ENCODE measurements around the gene TMEM233.

The TMEM233 gene

DNA sequence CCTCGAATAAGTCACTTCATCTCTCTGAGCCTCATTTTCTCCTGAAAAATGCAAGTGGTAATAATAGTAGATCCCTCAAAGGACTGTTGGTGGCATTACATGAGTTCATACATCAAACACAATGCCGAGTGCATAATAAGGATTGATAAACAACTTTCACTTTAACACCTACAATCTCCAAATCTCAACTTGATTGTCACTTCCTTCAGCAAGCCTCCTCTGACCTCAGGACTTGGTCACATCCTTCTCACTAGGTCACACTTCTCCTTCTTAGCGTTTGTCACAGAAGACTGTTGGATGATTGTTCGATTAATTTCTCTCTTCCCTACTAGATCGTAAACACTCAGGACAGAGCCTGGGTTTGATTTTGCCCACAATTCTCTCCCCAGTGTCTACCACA is 66.5 kb downstream of the TMEM233 start:
- no peak for DNase-seq

DNA sequence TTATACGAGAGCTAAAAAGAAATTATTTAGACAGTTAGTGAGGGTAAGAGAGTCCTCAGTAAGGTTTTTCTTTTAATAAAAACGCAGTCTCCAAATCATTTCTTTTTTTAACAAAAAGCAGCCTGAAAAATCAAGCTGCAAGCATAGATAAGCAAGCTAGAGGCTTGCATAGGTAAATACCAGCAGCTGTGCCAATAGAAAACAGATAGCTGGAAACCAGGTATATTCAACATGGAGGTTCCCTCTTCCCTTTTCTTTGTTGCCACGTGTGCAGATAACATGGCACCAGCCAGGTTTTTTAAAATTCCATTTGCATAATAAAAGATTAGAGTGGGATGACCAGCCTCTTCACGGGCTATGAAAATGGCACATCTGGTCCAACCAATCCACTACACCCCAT is 68.3 kb downstream of the TMEM233 start:
- no peak for DNase-seq

DNA sequence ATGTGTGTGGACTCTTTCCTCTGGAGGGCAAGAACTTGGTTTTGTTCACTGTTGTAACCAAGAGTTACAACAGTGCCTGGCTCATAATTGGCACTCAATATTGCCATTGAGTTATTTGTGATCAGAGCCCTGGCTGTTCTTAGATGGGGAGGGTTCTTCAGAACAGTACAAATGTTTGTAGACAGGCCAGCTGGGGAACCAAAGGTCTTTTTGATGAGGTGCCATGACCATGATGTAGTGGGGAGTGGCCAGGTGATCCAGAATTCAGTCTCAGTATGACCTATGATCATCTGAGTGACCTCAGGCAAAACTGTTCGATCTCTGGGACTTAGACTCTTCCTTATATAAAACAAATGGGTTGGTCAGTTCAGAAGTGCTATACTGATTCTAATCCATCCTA is 71.1 kb downstream of the TMEM233 start:
- DNase-seq: no peak

DNA sequence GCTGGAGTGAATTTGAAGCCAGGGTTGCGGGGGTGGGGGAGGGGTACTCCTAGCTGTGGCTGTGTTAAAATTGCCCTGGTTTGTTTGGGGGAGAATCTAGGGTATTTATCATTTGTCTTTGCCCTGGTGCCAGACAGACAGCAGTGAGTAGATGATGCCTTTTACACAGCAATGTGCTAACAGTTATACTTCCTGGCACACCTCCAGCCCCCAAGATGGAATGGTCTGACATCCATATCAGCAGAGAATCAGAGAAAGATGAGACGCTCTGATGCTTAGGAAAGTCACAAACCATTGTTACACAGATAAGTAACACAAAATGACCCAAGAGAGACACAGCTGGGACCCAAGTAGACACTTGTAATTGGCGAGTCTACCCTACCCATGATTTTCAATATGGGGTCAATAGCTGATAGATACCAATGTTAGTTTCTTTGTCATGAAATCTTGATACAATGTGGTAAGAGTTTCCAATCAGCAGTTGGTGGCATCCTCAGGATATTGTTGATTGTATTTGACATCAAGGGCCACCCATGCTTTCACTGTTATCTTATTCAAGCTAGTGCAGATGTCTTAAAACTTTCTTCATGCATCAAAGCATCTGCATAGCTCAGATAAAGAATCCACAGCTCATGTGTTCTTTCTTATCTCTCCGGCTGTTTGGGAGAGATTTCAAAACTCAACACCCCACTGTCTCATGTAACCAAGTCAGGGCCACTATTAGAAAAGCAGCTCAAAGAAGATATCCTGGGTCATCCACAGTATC is 71.8 kb downstream of the TMEM233 start:
- no peak for DNase-seq

DNA sequence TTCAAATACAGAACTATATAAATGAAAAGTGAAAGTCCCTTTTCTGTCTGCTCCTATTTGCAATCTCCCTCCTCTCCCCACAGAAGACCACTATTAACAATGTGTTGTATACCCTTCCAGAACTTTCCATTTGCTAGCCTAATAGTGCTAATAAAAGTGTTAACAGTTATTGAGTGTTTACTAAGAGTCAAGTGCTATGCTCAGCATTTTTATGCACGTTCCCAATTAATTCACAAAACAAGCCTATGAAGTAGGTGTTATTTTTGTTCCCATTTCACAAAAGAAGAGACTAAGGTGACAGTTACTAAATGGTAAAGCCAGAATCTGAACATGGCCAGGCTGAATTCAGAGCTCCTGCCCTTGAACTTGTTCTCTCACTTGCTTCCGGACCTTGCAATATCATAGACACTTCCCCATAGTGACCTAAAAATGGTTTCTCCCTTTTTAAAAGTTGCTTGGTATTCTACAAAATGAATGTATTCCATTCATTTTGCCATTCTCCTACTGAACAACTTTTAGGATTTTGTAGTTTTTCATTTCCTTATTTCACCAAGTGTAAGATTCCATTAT is 72.7 kb downstream of the TMEM233 start:
- no peak for DNase-seq

DNA sequence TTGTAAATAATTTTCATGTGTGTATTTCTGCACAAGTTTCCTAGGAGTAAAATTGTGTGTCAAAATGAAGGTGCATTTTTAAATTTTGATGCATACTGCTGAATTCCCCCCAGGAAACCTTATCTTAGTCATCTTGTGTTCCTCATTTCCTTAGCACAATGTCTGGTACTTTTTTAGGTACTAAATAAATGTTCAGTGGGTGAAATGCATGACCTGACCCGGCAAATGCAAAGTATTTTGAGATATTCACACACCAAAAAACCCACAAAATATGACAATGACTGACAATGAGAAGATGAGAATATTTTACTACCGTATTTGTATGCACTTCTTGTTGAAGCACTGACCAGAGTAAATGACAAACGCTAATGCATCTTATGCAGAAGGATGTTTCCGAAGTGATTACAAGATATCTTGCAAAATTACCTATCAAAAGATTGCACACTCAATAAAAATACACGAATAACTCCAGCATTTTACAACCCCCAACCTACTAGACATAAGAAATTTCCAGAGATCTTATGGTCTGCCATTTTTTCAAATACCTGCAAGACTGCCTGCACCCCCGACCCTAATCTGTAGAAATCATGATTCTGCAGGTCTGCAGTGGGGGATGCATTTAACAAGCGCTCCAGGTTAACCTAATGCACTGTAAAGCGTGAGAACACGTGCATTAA is 73.5 kb downstream of the TMEM233 start:
- DNase-seq: no peak

DNA sequence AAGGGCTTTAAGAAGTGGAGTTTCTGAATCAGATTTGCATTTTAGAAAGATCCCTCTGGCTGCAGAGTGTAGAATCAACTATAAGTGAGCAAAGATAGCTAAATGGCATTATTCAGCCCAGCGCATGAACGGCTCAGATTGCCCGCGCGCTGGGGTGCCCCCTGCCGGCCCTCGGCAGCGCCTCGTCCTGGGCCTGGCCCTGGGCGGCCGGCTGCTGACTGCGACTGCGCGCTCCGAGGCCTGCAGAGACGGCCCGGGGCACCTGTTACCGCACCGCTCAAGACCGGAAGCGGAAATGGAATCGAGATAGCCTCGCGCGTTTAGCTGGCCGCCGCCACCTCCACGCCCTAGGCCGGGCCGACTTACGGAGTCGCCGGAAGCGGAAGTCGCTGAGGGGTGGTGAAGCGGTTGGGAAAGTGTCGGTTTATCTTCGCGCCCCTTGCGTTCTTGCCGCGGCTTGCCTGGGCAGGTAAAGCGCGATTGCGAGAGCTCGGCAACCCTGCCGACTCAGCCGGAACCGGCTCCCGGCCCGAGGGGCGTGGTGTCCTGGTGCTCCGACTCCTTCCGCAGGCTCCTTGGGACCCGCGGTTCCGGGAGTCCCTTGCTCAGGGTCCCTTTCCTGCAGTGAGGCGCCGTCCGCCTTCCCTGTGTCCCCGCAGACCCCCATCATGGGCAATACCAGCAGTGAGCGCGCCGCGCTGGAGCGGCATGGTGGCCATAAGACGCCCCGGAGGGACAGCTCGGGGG is 74.2 kb downstream of the TMEM233 start, which contains the start of gene PRKAB1:
Gene PRKAB1, plus strand, starts transcription at position 557 of the 747 bp plus-strand sequence. Its CDS starts 112 bp downstream, at position 669.
- peak; percentile 96 for DNase-seq

DNA sequence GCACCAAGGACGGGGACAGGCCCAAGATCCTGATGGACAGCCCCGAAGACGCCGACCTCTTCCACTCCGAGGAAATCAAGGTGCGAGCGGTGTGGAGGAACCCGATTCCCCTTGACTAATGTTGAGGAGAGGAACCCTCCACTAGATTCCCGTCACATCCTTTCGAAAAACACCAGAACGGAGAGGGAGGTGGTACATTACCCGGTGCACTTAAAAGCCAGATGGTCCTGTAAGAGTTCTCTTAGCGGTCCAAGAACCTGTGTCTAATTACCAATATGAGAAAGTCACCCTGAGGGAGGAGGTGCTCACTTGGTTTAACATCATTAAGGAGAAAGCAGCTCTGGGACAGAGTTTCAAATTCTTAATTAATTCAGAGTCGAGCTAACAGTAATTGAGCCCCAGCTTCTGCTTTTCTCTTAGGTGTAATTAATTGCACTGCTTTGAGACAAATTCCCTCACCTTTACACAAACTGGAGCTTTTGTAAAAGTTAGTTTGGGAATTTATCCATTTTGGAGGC is 74.8 kb downstream of the TMEM233 start:
- DNase-seq: no peak

DNA sequence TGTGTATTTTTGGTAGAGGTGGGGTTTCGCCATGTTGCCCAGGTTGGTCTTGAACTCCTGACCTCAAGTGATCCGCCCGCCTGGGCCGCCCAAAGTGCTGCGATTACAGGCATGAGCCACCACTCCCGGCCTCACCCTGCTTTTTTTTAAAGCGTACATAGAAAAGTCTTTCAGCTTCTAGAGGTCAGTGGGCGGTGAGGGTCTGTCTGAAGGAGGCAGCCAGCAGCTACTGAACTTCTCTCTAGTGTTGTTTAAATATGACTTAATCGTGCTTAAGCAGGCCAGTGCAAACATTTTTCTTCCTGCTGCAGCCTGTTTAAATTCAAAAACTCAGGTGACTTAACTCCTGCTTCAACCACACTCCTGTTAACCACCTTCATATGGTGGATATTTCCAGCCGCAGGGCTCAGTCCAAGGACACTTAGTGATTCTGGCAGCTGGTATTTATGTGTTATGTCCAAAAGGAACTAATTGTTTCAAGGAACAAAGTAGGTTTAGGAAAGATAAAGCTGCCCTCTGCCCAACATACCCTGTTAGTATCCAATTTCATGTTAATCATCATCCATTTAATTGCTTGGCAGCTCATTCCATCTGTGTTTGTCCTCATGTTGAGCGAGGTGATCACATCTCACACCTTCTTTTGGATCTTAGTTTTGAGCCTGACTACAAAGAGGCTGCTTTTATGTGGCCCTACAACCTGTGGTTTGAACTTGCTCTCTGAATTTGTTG is 76.3 kb downstream of the TMEM233 start:
- DNase-seq: no peak

DNA sequence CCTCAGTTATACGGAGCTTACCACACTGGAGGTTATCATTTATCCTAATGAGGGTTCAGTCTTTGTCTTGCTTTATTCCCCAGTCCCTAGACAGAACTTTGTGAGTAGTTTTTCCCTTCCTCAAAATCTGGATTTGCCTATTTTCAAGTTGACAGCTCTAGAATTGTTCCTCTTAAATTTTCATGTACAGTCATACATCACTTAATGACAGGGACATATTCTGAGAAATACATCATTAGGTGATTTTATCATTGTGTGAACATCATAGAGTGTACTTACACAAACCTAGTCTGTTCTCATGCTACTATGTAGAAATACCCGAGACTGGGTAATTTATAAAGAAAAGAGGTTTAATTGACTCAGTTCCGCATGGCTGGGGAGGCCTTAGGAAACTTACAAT is 77.5 kb downstream of the TMEM233 start:
- DNase-seq: no peak

DNA sequence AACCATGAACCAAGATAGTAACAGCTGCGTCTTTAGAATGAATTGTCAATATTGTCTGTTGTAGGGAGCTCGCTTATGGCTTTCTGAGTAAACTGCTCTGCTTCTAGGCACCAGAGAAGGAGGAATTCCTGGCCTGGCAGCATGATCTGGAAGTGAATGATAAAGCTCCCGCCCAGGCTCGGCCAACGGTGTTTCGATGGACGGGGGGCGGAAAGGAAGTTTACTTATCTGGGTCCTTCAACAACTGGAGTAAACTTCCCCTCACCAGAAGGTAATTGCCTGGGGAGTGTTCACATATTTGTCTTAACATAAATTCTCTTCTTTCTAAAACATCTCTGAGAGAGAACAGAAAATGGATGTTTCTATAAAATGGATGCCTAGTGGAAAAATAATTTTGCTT is 78.6 kb downstream of the TMEM233 start:
- no peak for DNase-seq

DNA sequence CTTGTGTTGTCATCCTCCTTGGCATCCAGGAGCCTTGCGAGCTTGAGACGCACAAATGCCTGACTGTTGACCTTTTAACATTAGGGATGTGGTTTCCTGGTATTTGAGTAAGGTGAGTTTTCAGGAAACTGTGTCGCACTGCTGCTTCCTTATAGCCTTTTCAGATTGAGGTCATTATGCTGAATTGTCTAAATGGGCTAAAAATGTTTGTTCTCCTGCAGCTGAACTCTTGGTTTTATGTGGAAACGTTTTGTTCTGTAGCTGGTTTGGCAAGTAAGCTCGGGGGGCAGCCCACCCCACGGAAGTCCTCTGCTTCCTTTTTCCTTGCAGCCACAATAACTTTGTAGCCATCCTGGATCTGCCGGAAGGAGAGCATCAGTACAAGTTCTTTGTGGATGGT is 80.1 kb downstream of the TMEM233 start:
- no peak for DNase-seq

DNA sequence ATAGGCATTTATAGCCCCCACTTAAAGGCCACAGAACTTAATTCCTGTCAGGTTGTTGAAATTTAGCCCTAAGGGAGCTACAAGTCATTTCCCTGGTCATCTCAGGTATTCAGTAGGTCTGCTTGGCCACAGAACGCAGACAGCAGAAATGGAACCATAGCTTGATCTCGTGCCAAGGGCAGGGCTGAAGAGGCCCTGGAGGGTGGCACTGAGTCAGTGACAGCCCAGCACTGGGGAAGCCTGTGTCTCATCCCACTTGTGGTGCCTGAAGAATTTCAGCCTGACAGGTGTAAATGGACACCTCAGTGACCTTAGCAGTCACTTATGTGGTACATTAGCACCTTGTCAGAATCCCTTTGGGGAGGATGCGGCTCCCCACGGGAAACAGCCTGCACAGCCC is 81.0 kb downstream of the TMEM233 start:
- DNase-seq: no peak

DNA sequence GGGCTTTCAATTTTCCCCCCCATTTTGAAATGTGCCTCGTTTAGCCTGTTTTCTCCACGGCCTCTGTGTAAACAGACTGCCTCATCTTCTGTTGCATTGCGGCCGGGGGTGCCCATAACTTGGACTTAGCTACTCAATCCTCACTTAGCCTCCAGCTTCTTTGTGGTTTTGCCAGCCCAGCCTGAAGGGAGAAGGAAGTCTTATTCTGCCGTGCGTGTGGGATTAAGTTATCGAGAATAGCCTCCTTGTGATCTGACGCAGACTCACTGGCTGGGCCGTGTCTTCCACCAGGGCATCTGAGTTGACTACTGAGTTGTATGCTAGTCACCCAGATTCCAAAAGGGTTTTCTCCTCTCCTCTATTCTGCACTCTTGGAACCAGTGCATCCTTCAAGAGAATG is 82.4 kb downstream of the TMEM233 start:
- no peak for DNase-seq

DNA sequence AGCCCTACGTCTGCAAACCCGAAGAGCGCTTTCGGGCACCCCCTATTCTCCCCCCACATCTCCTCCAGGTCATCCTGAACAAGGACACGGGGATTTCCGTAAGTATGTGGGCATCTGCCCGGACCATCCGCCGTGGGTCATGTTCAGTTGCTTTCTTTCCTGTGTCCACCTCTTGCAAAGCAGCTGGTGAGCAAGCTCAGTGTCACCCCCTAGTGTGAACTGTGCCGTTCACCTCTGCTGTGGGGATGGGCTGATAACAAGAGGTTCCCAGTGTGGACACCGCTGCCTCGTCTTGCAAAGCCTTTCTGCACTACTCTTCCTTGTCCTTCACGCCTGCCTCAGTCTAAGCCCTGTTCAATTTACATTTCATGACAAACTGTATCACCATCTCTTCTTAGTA is 83.0 kb downstream of the TMEM233 start:
- DNase-seq: no peak

DNA sequence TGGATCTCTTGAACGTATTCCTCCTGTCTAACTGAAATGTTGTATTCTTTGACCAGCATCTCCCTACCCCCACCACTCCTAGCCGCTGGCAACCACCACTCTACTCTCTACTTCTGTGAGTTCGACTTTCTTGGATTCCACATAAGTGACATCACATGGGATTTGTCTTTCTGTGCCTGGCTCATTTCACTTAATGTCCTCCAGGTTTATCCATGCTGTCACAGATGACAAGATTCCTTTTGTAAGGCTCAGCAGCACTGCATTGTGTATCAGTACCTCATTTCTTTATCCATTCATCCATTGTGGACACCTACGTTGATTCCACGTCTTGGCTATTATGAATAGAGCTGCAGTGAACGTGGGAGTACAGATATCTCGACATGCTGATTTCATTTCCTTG is 84.9 kb downstream of the TMEM233 start:
- DNase-seq: no peak

DNA sequence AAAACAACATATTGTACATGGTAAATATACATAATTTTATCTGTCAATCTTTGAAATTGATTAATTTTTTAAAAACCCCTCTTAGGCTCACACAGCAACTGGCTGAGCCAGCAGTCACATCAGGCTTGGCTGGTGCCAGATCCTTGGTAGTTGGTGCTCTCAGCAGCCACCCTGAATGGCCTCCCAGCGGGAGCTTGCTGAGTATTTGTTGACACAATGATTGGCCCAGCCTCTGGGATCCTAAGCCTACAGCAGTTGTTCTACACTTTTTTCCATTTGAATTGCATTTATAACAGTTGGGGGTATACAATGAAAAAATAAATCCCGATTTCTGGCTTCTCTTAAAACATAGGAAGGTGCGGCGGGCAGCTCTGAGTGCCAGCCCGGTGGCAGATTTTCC is 85.5 kb downstream of the TMEM233 start:
- DNase-seq: no peak

DNA sequence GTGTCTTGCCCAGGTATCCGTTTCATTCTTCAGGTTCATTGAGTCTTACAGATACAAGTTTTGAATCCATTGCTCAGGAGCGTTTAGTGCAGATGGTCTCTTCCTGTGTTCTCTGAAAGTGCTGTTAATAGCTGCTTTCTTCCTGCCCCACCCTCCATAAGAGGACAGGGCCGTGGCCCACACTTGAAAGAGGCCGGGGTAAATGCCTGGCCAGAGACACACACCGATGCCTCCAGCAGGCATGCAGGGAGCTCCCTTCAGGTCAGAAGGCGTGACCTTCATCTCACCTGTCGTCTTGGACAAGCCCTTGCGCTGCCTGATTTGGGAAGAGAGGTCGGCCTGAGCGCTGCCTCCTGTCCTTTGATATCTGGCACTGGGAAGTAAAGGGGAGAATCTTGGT is 85.9 kb downstream of the TMEM233 start:
- no peak for DNase-seq

DNA sequence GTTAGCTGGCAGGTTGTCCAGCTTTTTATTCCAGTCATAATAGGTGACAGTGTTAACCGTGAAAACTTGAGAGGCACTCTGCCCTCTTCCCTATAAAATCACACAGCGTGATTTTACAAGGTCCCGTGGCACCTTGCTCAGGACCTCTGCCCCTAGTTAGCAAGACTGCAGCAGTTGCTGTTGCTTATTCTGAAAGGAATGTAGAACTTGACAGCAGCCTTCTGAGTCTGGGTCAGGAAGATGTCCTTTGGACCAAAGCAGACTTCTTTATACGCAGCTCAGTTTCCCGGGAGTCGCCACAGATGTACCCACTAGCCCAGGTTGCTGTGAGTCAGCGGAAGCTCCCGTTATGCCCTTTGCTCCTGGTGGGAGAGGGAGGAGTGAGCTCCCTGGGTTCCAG is 87.5 kb downstream of the TMEM233 start:
- DNase-seq: no peak

DNA sequence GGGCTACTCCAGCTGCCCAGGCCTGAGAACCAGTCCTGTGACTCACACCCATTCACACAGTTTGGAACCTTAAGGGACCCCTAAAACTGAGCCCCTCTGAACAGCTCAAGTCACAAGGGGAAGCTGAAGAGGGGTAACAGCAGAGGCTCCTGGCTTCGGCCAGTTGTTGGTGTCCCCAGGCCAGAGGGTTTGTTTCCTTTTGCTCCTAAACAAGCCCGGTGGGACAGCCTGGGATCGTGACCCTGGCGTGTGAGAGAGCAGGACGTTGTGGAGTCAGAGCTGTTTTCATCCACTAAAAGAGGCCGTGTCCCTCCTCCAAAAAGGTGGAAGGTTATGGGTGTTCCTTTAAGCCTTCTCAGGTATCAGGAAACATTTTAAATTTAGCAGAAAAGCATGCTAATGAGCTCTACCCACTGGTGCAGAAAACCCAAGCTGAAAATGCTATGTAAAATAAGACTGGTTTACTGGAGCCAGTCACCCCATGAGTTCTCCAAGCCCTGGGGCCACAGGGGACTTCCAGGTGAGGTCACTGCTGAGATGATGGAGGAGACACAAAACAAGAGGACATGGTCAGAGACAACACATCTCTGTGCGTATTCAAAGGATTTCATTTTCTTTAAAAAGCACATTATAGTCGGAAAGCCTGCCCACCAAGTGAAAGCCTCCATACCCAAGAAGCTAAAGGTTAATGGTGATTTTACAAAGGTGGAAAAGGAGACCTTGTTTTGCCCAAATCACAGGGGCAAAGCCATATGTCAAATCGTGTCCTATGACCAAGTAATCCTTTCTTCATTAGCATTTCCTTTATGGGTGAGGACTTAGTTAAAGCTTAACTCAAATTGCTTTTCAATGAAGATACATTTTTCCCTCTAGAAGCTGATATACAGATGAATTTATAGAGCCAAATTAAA is 88.4 kb downstream of the TMEM233 start:
- no peak for DNase-seq

DNA sequence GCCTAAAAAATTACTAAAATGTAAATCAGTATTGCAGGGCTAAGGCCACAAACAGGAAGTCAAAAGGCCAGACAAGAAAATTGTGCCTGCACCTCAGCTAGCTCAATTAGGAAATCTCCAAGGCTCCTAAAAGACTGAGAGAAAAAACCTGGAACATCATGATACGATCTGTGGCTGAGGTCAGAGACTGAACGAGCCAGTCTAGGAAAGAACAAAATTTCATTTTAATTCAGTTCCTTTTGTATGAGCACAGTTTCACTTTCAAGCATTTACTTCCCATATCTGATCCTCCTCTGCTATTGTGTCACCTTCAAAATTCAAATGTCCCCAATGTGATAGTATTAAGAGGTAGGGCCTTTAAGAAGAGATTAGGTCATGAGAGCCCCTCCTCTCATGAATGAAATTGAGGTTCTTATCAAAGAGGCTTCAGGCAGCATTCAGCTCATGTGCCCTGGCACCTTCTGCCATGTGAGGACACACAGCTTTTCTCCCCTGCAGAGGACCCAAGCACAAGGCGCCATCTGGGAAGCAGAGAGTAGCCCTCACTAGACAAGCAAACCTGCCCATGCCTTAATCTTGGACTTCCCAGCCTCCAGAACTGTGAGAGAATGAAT is 89.2 kb downstream of the TMEM233 start:
- no peak for DNase-seq
